ENCODE results near the gene BRIP1.
A peak's percentile ranks its signal among the peaks of the same experiment; 100 is the strongest.

BRIP1 gene

DNA sequence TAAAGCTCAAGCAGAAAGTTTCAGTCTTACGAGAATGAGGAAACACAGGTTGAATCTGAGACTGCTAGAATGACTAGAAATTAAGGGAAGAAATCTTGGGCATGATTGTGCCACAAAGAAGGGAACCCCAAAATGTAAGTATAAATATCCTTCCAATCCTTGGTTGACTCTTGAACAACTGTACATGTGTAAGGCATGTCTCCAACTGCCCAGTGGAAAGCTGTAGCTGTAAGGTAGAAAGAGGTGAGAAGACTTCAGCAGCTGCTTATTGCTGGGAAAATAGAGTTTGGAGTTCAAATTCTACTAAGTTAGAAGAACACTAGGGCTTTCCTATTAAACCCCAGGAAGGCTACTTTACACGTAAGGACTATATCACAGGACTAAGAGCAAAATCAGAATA, 212.6 kb downstream of the BRIP1 start:
- DNase-seq = no peak

DNA sequence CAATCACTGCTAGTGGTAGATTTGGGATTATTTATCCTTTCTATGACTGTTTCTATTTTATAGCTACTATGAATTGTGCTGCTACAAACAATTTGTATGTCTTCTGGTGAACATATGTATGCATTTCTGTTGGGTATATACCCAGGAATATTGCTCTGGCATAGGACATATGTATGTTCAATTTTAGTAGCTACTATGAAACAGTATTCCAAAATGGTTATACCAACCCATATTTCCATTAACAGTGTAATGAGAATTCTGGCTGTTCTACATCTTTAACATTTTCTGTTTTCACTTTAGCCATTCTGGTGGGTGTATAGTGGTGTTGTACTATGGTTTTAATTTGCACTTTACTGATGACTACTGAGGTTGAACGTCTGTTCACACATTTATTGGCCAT, 214.7 kb downstream of the BRIP1 start:
- DNase-seq = no peak

DNA sequence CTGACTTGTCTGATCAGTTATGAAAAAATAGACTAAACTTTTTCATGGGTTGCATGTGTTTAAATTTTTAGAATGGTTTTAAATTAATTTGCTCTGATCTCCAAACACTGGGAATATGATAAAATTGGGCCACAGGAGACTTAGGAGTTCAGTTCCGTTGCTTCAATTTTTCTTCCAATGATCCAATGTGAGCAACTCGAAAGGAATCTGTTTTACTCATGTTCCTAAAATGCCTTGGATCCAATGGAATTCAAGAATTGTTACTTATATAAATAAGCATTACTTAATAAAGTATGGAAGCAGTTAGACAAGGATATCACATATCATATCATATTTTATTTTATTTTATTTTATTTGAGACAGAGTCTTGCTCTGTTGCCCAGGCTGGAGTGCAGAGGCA, 216.3 kb downstream of the BRIP1 start:
- DNase-seq = no peak

DNA sequence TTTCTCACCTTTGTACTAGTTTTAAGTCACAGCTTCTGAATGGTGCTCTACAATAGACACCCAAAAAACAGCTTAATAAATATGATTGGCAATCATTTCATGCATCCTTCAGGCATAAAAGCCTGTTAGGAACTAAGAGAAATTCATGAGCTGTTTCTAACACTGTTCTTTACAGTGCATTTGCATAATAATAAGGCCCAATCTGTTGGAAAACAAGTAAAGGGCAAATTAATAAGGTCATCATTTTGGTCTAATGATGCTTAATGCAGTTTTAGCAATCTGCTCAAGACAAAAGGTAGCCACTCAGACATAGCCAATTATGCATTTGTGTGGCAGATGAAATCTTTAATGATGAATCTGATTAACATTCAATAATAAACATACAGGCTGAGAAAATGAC, 216.8 kb downstream of the BRIP1 start:
- no peak for DNase-seq

DNA sequence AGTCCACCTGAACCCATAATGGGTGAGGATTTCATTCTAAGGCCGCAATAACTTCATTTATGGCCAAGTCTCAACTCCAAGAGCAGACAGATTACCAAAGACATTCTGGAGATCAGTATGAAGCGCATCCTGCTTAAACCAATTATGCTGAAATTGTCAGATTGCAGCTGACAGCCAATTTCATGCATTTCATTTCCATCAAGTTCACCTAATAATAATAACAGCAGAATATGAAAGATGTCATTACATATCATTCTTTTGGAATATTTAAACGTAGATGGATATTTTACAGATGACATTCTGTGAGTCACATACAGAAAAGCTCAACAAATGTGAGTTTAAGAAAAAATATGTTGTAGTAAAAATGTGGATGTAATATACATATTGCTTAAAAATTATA, 217.4 kb downstream of the BRIP1 start:
- DNase-seq = no peak

DNA sequence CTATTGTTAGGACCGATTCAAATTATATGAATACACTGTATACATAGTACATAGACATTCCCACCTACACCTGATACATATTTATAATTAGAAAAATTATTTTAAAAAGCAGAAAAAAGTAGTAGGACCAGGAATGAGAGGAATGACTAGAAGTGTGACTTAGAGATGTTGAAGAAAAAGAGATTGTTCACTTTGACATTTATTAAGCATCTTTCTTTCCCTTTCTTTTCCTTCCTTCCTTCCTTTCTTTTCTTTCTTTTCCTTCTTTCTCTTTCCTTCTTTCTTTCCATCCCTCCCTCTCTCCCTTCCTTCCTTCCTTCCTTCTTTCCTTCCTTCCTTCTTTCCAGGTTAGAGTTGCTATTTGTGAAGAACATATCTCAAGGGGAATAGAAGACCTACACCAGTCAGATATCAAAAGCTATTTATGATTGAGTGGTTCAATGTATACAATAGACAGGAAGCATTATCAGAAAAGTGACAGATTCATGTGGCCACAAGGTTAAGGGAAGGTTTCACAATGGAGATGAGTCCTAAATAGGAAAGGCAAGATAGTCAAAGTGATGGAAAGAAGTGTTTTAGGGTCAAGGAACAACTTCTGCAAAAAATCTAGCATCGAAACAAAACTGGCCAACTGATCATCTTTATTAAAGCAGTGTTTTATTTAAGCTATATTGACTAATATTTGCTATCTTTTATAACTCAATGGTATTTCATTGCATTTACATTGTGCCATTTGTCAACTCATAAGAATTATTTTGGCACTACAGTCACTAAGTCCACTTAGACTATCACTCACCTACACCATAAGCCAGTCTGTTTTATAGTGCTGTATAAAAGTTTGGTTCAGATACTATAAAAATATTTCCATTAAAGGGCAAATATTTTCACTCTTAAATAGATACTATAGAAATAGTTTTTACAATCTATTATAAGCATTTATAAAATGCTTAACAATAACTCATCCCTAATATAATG, 218.2 kb downstream of the BRIP1 start:
- DNase-seq = no peak

DNA sequence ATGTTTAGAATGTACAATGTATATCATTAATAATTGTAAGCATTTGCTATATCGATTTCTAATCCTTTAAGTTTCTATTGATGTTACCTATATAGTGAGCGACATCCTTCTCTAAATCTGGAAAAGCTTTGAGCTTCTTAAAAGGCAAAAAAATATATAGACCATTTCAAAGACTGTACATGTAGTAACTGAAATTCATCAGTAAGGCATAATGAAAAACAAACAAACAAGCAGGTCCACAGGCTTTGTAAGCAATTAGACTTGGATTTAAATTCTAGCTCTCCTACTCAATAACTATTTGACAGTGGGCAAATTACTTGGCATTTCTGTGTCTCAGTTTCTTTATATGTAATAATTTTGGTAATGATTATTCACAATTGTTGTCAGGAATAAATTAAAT, 220.6 kb downstream of the BRIP1 start:
- no peak for DNase-seq

DNA sequence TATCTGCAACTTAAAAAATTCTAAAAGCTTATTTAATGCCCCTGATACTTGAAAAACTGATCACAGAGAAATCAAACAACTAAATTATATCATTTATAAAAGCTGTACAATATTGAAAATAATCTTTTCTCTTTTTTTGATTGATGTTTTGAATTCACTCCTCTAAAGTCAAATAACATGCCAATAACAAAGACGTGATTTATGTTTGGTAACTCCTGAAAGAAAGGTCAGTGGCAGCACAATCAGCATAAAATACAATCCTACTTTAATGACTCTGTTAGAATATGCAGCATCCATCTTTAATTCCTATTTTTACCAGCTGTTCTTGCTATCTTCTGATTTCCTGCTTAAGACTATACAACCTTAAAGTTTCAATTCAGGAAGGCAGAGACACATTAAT, 221.6 kb downstream of the BRIP1 start:
- no peak for DNase-seq

DNA sequence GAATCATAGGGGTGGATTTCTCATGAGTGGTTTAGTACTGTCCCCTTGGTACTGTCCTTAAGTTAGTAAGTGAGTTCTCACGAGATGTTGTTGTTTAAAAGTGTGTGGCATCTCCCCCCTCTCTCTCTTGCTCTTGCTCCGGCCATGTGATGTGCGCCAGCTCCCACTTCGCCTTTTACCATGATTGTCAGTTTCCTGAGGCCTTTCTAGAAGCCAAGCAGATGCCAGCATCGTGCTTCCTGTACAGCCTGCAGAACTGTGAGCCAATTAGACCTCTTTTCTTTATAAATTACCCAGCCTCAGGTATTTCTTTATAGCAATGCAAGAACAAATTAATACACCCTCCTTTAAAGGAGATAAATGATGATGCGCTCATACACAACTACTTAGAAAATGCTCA, 222.2 kb downstream of the BRIP1 start:
- DNase-seq = no peak

DNA sequence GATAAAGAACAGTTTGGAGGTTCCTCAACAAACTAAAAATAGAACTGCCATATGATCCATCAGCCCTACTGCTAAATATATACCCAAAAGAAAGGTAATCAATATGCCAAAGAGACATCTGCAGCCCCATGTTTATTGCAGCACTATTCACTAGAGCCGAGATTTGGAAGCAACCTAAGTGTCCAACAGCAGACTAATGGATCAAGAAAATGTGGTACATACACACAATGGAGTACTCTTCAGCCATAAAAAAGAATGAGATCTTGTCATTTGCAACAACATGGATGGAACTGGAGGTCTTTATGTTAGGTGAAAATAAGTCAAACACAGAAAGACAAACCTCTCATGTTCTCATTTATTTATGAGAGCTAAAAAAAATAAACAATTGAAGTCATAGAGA, 223.5 kb downstream of the BRIP1 start:
- DNase-seq = no peak

DNA sequence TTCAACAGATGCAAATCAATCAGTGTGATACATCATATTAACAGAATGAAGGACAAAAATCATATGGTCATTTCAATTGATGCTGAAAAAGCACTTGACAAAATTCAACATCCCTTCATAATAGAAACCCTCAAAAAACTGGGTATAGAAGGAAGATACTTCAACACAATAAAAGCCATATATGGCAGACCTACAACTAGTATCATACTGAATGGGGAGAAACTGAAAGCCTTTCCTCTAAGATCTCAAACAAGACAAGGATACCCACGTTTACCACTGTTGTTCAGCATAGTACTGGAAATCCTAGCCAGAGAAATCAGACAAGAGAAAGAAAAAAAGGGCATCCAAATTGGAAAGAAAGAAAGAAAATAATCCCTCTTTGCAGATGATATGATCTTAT, 225.2 kb downstream of the BRIP1 start:
- no peak for DNase-seq

DNA sequence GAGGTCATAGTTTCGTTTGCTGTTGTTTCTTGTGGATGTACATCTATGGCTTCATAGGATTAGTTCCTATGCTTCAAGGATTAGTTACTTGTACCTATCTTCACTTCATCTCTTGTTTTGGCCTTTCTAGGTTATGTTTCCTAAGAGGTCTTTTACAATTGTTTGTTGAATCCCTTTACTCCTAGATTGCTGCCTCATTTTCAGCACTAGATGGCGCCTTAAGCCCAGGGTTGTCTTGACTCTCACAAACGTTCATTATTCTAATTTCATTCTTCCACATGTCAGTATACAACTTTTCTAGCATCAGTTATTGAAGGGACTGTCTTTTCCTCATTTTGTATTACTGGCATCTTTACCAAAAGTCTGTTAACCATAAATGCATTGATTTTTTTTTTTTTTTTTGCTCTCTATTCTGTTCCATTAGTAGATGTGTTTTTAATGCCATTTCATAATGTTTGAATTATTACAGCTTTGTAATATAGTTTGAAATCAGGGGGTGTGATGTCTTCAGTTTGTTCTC, 227.4 kb downstream of the BRIP1 start:
- peak in 1 of 4 experiments; percentile 1 for DNase-seq

DNA sequence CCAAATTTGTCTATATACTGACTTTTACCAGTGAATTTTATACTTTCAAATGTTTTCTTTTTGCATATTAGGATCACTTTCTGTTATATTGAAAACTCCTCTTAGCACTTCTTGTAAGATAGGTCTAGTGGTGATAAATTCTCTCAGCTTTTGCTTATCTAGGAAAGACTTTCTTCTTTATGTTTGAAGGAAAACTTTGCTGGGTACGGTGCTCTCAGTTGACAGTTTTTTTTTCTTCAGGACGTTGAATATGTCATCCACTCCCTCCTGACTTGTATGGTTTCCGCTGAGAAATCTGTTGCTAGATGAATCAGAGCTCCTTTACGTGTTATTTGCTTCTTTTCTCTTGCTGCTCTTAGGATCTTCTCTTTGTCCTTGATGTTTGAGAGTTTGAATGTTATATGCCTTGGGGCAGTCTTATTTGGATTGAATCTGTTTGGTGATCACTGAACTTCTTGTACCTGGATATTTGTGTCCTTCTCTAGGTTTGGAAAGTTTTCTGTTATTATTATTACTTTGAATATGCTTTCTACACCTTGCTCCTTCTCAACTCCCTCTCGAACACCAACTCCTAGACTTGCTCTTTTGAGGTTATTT, 228.3 kb downstream of the BRIP1 start:
- no peak for DNase-seq

DNA sequence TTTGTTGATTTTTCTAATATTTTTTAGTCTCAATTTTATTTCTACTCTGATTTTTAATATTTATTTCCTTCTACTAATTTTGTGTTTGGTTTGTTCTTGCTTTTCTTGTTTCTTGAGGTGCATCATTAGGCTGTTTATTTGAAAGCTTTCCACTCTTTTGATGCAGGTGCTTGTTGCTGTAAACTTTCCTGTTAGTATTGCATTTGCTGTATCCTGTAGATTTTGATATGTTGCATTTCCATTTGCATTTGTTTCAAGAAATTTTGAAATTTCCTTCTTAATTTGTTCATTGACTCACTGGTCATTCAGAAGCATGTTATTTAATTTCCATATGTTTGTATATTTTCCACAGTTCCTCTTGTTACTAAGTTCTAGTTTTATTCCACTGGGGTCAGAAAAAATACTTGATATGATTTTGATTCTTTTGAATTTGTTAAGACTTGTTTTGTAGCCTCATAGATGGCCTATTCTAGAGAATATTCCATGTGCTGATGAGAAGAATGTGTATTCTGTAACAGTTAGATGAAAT, 229.3 kb downstream of the BRIP1 start:
- no peak for DNase-seq

DNA sequence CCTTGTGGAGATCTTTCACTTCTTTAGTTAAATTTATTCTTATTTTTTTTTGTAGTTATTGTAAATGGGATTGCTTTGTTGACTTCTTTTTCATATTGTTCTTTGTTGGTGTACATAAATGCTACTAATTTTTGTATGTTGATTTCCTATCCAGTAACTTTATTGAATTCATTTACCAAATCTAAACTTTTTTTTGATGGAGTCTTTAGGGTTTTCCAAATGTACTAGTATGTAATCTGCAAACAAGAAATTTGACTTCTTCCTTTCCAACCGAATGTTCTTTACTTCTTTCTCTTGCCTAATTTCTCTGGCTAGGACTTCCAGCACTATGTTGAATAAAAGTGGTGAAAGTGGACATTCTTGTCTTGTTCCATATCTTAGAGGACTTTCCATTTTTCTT, 230.5 kb downstream of the BRIP1 start:
- no peak for DNase-seq

DNA sequence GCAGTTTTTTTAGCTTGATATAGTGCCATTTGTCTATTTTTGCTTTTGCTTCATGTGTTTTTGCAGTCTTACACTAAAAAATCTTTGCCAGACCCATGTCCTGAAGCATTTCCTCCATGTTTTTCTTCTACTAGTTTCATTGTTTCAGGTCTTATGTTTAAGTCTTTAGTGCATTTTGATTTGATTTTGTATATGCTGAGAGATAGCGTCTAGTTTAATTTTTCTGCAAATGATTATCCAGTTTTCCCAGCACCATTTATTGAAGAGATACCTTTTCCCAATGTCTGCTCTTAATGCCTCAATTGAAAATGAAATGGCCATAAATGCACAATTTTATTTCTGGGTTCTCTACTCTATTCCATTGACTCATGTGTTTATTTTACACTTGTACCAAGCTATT, 231.5 kb downstream of the BRIP1 start:
- DNase-seq = no peak

Measured in activated naive CD4-positive, alpha-beta T cell (primary cell).